GM12864 (cell line): ENCODE measurements around the gene NRG2.

Experiments used
- DNase-seq: peaks from one replicate; pipeline ENCODE4 v3.0.0-alpha.2; 2011; ENCODE audit warnings: low read depth
- H3K4me3 ChIP-seq: 2 replicates; pipeline ENCODE4 v1.5.1; 2011; ENCODE audit warnings: mild to moderate bottlenecking, low read depth, low read length, control low read depth
- TF ChIP-seq, protein P1 (sequence below): IDR thresholded peaks from 2 replicates; pipeline ENCODE4 v1.5.1; 2011; ENCODE audit warnings: low read depth, mild to moderate bottlenecking, moderate library complexity, low read length, control low read depth, inconsistent platforms; ENCODE audit errors: missing control alignments

Gene NRG2

GRCh38 chr5:140014751-140015150 is 28.3 kb downstream of the NRG2 start:
- TF ChIP-seq, protein P1, sequence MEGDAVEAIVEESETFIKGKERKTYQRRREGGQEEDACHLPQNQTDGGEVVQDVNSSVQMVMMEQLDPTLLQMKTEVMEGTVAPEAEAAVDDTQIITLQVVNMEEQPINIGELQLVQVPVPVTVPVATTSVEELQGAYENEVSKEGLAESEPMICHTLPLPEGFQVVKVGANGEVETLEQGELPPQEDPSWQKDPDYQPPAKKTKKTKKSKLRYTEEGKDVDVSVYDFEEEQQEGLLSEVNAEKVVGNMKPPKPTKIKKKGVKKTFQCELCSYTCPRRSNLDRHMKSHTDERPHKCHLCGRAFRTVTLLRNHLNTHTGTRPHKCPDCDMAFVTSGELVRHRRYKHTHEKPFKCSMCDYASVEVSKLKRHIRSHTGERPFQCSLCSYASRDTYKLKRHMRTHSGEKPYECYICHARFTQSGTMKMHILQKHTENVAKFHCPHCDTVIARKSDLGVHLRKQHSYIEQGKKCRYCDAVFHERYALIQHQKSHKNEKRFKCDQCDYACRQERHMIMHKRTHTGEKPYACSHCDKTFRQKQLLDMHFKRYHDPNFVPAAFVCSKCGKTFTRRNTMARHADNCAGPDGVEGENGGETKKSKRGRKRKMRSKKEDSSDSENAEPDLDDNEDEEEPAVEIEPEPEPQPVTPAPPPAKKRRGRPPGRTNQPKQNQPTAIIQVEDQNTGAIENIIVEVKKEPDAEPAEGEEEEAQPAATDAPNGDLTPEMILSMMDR, result no peak
- H3K4me3 ChIP-seq, result no peak overlapping the region
- no peak for DNase-seq

- DNase-seq, result no peak
- TF ChIP-seq, protein P1, result no peak
- no peak overlapping the region for H3K4me3 ChIP-seq
These were observed 29.6 kb downstream of the NRG2 start for GRCh38 chr5:140013536-140013935.

- no peak for DNase-seq
- TF ChIP-seq, protein P1, result no peak
- no peak overlapping the region for H3K4me3 ChIP-seq
These were observed 30.7 kb downstream of the NRG2 start for GRCh38 chr5:140012443-140012842.

DNA sequence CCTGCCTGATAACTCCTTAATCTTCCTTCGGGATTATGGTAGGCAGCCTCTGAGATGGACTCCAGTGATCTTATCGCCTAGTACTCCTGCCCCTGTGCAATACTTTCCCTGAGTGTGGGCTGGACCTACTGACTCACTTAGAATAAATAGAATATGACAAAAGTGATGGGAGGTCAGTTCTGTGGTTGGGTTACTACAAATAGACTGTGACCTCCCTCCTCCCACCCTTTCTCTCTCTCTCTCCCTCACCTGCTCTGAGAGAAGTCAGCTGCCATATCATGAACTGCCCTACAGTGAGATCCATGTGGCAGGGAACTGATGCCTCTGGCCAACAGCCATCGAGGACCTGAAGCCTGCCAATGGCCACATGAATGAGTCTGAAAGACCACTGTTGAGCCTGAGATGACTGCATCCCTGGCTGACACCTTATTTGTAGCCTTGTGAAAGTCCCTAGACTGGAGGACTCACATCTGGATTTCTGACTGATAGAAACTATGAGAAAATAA is 31.7 kb downstream of the NRG2 start:
- TF ChIP-seq, protein P1, result no peak
- peak; percentile 35 for DNase-seq
- H3K4me3 ChIP-seq, result no peak overlapping the region

DNA sequence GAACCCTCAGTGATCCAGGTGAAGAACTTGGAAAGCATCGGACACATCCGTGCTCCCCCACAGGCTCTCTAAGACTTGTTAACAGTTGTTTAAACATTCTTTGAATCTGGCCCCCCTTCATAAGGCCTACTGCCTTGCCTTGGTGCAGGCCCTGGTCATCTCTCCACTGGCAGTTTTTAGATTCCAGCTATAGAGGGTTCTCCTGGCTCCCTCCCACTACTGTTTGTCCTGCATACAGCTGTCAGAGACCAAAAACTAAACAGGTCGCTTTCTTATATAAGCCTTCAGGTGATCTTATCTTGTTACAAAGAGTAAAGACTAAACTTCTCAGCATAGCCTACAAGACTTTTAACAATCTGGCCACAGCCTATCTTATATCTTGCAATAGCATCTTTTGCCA is 32.3 kb downstream of the NRG2 start:
- H3K4me3 ChIP-seq, result no peak overlapping the region
- DNase-seq, result no peak
- TF ChIP-seq, protein P1, result no peak

DNA sequence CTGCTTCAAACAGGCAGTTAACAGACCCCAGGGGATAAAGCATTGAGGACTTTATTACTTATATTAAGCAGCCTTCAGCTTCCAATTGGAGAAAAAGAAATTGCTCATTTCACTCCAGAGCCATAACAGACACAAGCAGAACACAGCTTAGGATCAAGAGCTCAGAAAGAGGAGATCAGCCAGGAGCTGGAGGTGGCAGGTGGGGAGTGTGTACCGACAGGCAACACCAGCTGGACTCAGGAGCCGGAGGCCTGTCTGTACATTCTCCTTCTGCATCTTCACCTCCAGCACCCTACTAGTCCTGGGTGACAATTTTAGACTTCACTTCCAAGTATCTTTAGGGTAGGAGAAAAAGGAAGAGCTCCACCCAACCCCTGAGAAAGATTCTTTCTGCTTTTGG is 35.8 kb downstream of the NRG2 start:
- TF ChIP-seq, protein P1, result no peak
- DNase-seq, result no peak
- no peak overlapping the region for H3K4me3 ChIP-seq

DNA sequence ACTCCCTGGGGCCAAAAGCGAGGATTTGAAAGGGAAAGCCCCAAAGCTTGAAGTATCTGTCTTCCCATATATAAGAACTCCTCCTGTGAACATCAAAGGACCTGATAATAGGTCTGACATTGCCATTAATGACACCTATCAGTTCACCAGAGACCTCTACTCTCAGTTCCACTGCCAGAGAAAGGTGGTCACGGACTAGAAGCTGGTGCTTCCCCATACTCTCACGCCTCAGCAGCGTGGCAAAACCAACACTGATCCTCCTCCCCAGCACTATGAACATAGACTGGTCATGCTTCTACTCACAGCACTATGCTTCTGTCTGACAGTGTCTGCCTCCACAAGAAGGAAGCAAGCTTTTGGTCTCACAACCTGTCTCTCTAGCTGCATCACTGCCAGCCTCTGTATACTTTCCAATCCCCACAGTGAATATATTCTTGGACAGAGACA is 37.9 kb downstream of the NRG2 start:
- peak; percentile 49 for DNase-seq
- TF ChIP-seq, protein P1, result no peak
- no peak overlapping the region for H3K4me3 ChIP-seq
